WTC11 (cell line): ENCODE measurements around the gene GPR63. TPM values are rescaled to one million over a fixed set of nuclear protein-coding genes. Genes with fewer than 3 reads are reported as not detected.

ENCODE experiments used
- ATAC-seq: fragments of 200-7000 bp; cut with Tn5 transposase; 2 replicates; pipeline ENCODE4 v1.10.0; 2021; ENCODE audit warnings: mild to moderate bottlenecking, moderate library complexity
- CTCF ChIA-PET: fragments of 300-600 bp; sonication (Branson Sonifier 250); formaldehyde crosslinking; loops from one replicate; lab custom pipeline; 2021; ENCODE audit warnings: antibody characterized with exemption; lab: Charles Lee
- POLR2A ChIA-PET: fragments of 350-600 bp; sonication (Branson Sonifier 250); formaldehyde crosslinking; loops from one replicate; lab custom pipeline; 2021; ENCODE audit warnings: antibody characterized with exemption; lab: Charles Lee
- DNase-seq: peaks from one replicate; pipeline ENCODE4 v3.0.0; 2021; ENCODE audit warnings: low spot score
- H3K27ac Mint-ChIP-seq: 2 replicates; pipeline ENCODE4 v1.8.0; 2021; ENCODE audit warnings: mixed read lengths
- H3K27me3 Mint-ChIP-seq: 2 replicates; pipeline ENCODE4 v1.8.0; 2021; ENCODE audit warnings: low read depth, mild to moderate bottlenecking, moderate library complexity, mixed read lengths
- H3K36me3 Mint-ChIP-seq: 2 replicates; pipeline ENCODE4 v1.8.0; 2021; ENCODE audit warnings: mixed read lengths
- H3K4me1 Mint-ChIP-seq: 2 replicates; pipeline ENCODE4 v1.8.0; 2022; ENCODE audit warnings: mixed read lengths
- H3K4me3 Mint-ChIP-seq: 2 replicates; pipeline ENCODE4 v1.8.0; 2021; ENCODE audit warnings: mild to moderate bottlenecking, moderate library complexity, mixed read lengths
- H3K9me3 Mint-ChIP-seq: 2 replicates; pipeline ENCODE4 v1.8.0; 2021; ENCODE audit warnings: mixed read lengths
- ATF1 ChIP-seq: sonication (generic); formaldehyde crosslinking; IDR thresholded peaks from 2 replicates; pipeline ENCODE4 v1.8.1; 2023; ENCODE audit warnings: mild to moderate bottlenecking, moderate library complexity, missing genetic modification reagents
- ATF3 ChIP-seq: sonication (generic); formaldehyde crosslinking; conservative IDR thresholded peaks from 2 replicates; pipeline ENCODE4 v1.8.1; 2022; ENCODE audit warnings: mild to moderate bottlenecking, missing genetic modification reagents
- ATF6 ChIP-seq: sonication (generic); formaldehyde crosslinking; IDR thresholded peaks from 2 replicates; pipeline ENCODE4 v1.8.1; 2023; ENCODE audit warnings: mild to moderate bottlenecking, missing genetic modification reagents
- ELF4 ChIP-seq: sonication (generic); formaldehyde crosslinking; IDR thresholded peaks from 2 replicates; pipeline ENCODE4 v1.8.1; 2022; ENCODE audit warnings: low read depth, mild to moderate bottlenecking, moderate library complexity, missing genetic modification reagents
- ESRRA ChIP-seq: sonication (generic); formaldehyde crosslinking; IDR thresholded peaks from 2 replicates; pipeline ENCODE4 v1.8.1; 2022; ENCODE audit warnings: mild to moderate bottlenecking, missing genetic modification reagents, borderline replicate concordance
- FOXJ3 ChIP-seq: sonication (generic); formaldehyde crosslinking; IDR thresholded peaks from 2 replicates; pipeline ENCODE4 v1.9.0; 2021; ENCODE audit warnings: missing genetic modification reagents, mild to moderate bottlenecking, borderline replicate concordance
- FOXK1 ChIP-seq: sonication (generic); formaldehyde crosslinking; IDR thresholded peaks from 2 replicates; pipeline ENCODE4 v1.8.0; 2022; ENCODE audit warnings: mild to moderate bottlenecking, moderate library complexity, missing genetic modification reagents
- FOXP1 ChIP-seq: sonication (generic); formaldehyde crosslinking; IDR thresholded peaks from 2 replicates; pipeline ENCODE4 v1.8.0; 2022; ENCODE audit warnings: missing genetic modification reagents, mild to moderate bottlenecking, moderate library complexity, borderline replicate concordance
- HMGA2 ChIP-seq: fragments of 250-450 bp; sonication (Bioruptor Pico); IDR thresholded peaks from 2 replicates; pipeline ENCODE4 v1.4.0; 2021; ENCODE audit warnings: mild to moderate bottlenecking, moderate library complexity
- KAT7 ChIP-seq: sonication (generic); formaldehyde crosslinking; IDR thresholded peaks from 2 replicates; pipeline ENCODE4 v1.8.1; 2023; ENCODE audit warnings: missing genetic modification reagents, mild to moderate bottlenecking, borderline replicate concordance
- MAX ChIP-seq: sonication (generic); formaldehyde crosslinking; IDR thresholded peaks from 2 replicates; pipeline ENCODE4 v1.8.0; 2022; ENCODE audit warnings: mild to moderate bottlenecking, missing genetic modification reagents
- MYBL2 ChIP-seq: sonication (generic); formaldehyde crosslinking; IDR thresholded peaks from 2 replicates; pipeline ENCODE4 v1.8.1; 2023; ENCODE audit warnings: mild to moderate bottlenecking, moderate library complexity, missing genetic modification reagents
- NFATC4 ChIP-seq: fragments of 250-450 bp; sonication (Bioruptor Pico); IDR thresholded peaks from 2 replicates; pipeline ENCODE4 v1.9.0; 2021; ENCODE audit warnings: mild to moderate bottlenecking
- SOX15 ChIP-seq: fragments of 250-450 bp; sonication (Bioruptor Pico); IDR thresholded peaks from 2 replicates; pipeline ENCODE4 v1.9.0; 2021; ENCODE audit warnings: mild to moderate bottlenecking
- STAT6 ChIP-seq: sonication (generic); formaldehyde crosslinking; conservative IDR thresholded peaks from 2 replicates; pipeline ENCODE4 v1.8.1; 2023; ENCODE audit warnings: mild to moderate bottlenecking, low read depth, missing genetic modification reagents, moderate library complexity
- TCF7 ChIP-seq: sonication (generic); formaldehyde crosslinking; IDR thresholded peaks from 2 replicates; pipeline ENCODE4 v1.8.0; 2022; ENCODE audit warnings: mild to moderate bottlenecking, low read depth, missing genetic modification reagents, moderate library complexity
- TEAD4 ChIP-seq: sonication (generic); formaldehyde crosslinking; IDR thresholded peaks from 2 replicates; pipeline ENCODE4 v1.8.0; 2022; ENCODE audit warnings: mild to moderate bottlenecking, missing genetic modification reagents
- USF1 ChIP-seq: sonication (generic); formaldehyde crosslinking; IDR thresholded peaks from 2 replicates; pipeline ENCODE4 v1.8.0; 2022; ENCODE audit warnings: mild to moderate bottlenecking, missing genetic modification reagents
- ZNF281 ChIP-seq: sonication (generic); formaldehyde crosslinking; IDR thresholded peaks from 2 replicates; pipeline ENCODE4 v1.8.0; 2023; ENCODE audit warnings: mild to moderate bottlenecking, missing genetic modification reagents
- ZNF317 ChIP-seq: sonication (generic); formaldehyde crosslinking; IDR thresholded peaks from 2 replicates; pipeline ENCODE4 v1.8.1; 2023; ENCODE audit warnings: low read depth, mild to moderate bottlenecking, moderate library complexity, missing genetic modification reagents, borderline replicate concordance
- ZNF425 ChIP-seq: fragments of 250-450 bp; sonication (Bioruptor Pico); conservative IDR thresholded peaks from 2 replicates; pipeline ENCODE4 v1.9.0; 2021; ENCODE audit warnings: mild to moderate bottlenecking
- total RNA-seq: library from RNA; stranded (reverse); gene quantifications from 3 replicates; pipeline ENCODE4 v1.2.3, GENCODE V29; 2021

The GPR63 gene
- total RNA-seq, 1 experiment from 2014 or later: 7.8 TPM

GRCh38 chr6:96755096-96755495 is 82.2 kb downstream of the GPR63 start:
- POLR2A ChIA-PET: no interaction called here
- H3K4me3 Mint-ChIP-seq: no peak overlapping the region
- no peaks in the 10 kb centered on the region; the same call in 1 of the 2 replicates for H3K27me3 Mint-ChIP-seq
- TF ChIP-seq ATF3 (no peak), ATF6 (CRISPR knock-in tag) (no peak), MAX (CRISPR knock-in tag) (no peak), ESRRA (CRISPR knock-in tag) (no peak), ELF4 (CRISPR knock-in tag) (no peak), HMGA2 (no peak), TCF7 (CRISPR knock-in tag) (no peak), SOX15 (CRISPR knock-in tag) (no peak), USF1 (CRISPR knock-in tag) (no peak), MYBL2 (CRISPR knock-in tag) (no peak), ZNF281 (no peak), FOXJ3 (CRISPR knock-in tag) (no peak), KAT7 (no peak), FOXP1 (no peak), FOXK1 (CRISPR knock-in tag) (no peak)
- TF ChIP-seq, all 79 proteins: peak for 0
- Mint-ChIP-seq H3K9me3 (peaks cover 3% of the 10 kb centered on the region; the same call in 1 of the 2 replicates), H3K4me1 (peaks cover under 1% of the 10 kb centered on the region; the same call in 1 of the 2 replicates), H3K36me3 (no peaks in the 10 kb centered on the region), H3K27ac (no peak overlapping the region)
- DNase-seq: no peak
- CTCF ChIA-PET: no interaction called here
- ATAC-seq: no peak

GRCh38 chr6:96749891-96750290 is 87.4 kb downstream of the GPR63 start:
- Mint-ChIP-seq H3K36me3 (no peaks in the 10 kb centered on the region), H3K9me3 (peaks cover 3% of the 10 kb centered on the region; the same call in 1 of the 2 replicates), H3K4me3 (no peak overlapping the region), H3K27ac (no peak overlapping the region), H3K27me3 (no peaks in the 10 kb centered on the region; the same call in 1 of the 2 replicates), H3K4me1 (no peaks in the 10 kb centered on the region)
- DNase-seq (no peak), ATAC-seq (no peak)
- POLR2A ChIA-PET: no interaction called here
- CTCF ChIA-PET: no interaction called here
- TF ChIP-seq ZNF425: no peak
- no peak for TF ChIP-seq ZNF281
- TF ChIP-seq STAT6 (CRISPR knock-in tag): no peak
- no peak for TF ChIP-seq ATF1 (CRISPR knock-in tag)
- no peak for TF ChIP-seq ZNF317 (CRISPR knock-in tag)
- no peak for TF ChIP-seq TEAD4 (CRISPR knock-in tag)
- no peak for TF ChIP-seq NFATC4 (CRISPR knock-in tag)
